PC-9 (cell line): Measurements from ENCODE around the gene NUP205.

Experiments used
- EZH2 ChIP-seq: fragments of 200-600 bp; sonication (generic); IDR thresholded peaks from 2 replicates; pipeline ENCODE4 v1.8.0; 2017; ENCODE audit warnings: antibody characterized with exemption, low read depth
- TF ChIP-seq, protein P1 (sequence below): fragments of 200-600 bp; sonication (generic); conservative IDR thresholded peaks from 2 replicates; pipeline ENCODE4 v1.6.1; 2017; ENCODE audit warnings: mixed run types, antibody characterized with exemption, mild to moderate bottlenecking, moderate library complexity

DNA sequence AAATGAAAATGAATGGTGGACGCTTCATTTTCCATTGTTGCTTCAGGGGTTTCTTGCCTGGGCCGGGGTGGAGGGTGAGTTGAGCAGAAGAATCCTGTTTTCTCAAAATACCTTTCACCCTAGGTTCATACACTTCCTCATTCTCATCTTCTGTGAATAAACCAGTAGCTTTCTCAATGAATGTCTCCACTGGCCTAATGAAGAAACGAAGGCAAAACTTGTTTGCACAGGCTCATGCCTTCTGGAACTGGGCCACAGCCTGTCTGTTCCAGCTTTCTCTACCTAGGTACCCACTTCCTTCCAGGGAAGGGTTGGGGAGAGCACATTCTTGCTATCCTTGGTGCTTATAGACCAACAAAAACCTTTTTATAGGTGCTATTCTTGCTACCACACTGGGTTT, 125.9 kb downstream of the NUP205 start:
- TF ChIP-seq, protein P1, sequence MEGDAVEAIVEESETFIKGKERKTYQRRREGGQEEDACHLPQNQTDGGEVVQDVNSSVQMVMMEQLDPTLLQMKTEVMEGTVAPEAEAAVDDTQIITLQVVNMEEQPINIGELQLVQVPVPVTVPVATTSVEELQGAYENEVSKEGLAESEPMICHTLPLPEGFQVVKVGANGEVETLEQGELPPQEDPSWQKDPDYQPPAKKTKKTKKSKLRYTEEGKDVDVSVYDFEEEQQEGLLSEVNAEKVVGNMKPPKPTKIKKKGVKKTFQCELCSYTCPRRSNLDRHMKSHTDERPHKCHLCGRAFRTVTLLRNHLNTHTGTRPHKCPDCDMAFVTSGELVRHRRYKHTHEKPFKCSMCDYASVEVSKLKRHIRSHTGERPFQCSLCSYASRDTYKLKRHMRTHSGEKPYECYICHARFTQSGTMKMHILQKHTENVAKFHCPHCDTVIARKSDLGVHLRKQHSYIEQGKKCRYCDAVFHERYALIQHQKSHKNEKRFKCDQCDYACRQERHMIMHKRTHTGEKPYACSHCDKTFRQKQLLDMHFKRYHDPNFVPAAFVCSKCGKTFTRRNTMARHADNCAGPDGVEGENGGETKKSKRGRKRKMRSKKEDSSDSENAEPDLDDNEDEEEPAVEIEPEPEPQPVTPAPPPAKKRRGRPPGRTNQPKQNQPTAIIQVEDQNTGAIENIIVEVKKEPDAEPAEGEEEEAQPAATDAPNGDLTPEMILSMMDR: no peak
- no peak for TF ChIP-seq EZH2
